Adrenal gland (tissue), 12 donors: ENCODE measurements around the gene S100A10. TPM values are rescaled to one million over a fixed set of nuclear protein-coding genes. Genes with fewer than 3 reads are reported as not detected.

Experiments used
- DNase-seq, 7 donors: peaks; one replicate each; pipeline ENCODE4 v3.0.0-alpha.2; 2019 to 2020
- H3K27ac ChIP-seq, 5 donors: fragments of 200-600 bp; sonication (generic) in 4 of 5; 1 replicate in 3 of 5; 2 replicates in 2 of 5; pipeline versions ENCODE4 v1.5.1 to v1.8.0; 2016 to 2020; ENCODE audit warnings: mild to moderate bottlenecking in 1 of 5
- H3K27me3 ChIP-seq: fragments of 200-600 bp; 2 replicates; pipeline ENCODE4 v1.8.0; 2021
- H3K36me3 ChIP-seq, 2 donors: fragments of 200-600 bp; replicated peaks in 1 of 2; 1 replicate in 1 of 2; 2 replicates in 1 of 2; pipeline versions ENCODE4 v1.5.1 to v1.8.0; 2018 to 2022
- H3K4me1 ChIP-seq, 2 donors: fragments of 200-600 bp; replicated peaks in 1 of 2; 1 replicate in 1 of 2; 2 replicates in 1 of 2; pipeline versions ENCODE4 v1.5.1 to v1.8.0; 2018 to 2021
- H3K4me3 ChIP-seq, 4 donors: fragments of 200-600 bp; sonication (generic) in 3 of 4; one replicate each; pipeline ENCODE4 v1.5.1; 2016 to 2018
- H3K9me3 ChIP-seq, 3 donors: fragments of 200-600 bp; sonication (generic) in 1 of 3; replicated peaks in 1 of 3; 1 replicate in 2 of 3; 2 replicates in 1 of 3; pipeline versions ENCODE4 v1.5.1 to v1.8.0; 2016 to 2021
- CTCF ChIP-seq, 6 experiments: fragments of 450-650 bp in 4 of 6; fragments of 200-600 bp in 2 of 6; sonication (generic) in 1 of 6; IDR thresholded peaks; 1 replicate in 5 of 6; 2 replicates in 1 of 6; pipeline versions ENCODE4 v1.5.1 to v1.8.0; 2016 to 2021; ENCODE audit warnings: antibody characterized with exemption in 6 of 6, mild to moderate bottlenecking in 2 of 6, moderate library complexity in 1 of 6
- POLR2A ChIP-seq, 2 donors: fragments of 450-650 bp; IDR thresholded peaks; one replicate each; pipeline ENCODE4 v1.6.1; 2017; ENCODE audit warnings: antibody characterized with exemption in 2 of 2, mild to moderate bottlenecking in 2 of 2, moderate library complexity in 1 of 2
- WGBS, 4 donors: extraction: QIAGEN DNeasy Blood & Tissue Kit in 2 of 4; methylation state at CpG; one replicate each; pipeline versions ENCODE4 v1.1.5 to v1.1.7; 2013 to 2017; 5-methylcytosine and 5-hydroxymethylcytosine counted together
- intact Hi-C, 2 donors: fragments of 100-400 bp; cut with DNase I; formaldehyde crosslinking; loops; one replicate each; pipeline versions ENCODE4 v1.14.1 to v1.15.0; 2022 to 2023
- polyA plus RNA-seq, 3 donors: library from polyadenylated mRNA; stranded (reverse); fragments of 200-250 nt in 2 of 3; fragments of 350-450 nt in 1 of 3; fragmentation: Illumina TruSeq in 1 of 3; extraction: RNeasy Lipid Tissue Mini Kit (QIAGEN cat#74804) in 1 of 3; gene quantifications; one replicate each; pipeline ENCODE4 v1.2.3, GENCODE V29; 2013 to 2014
- total RNA-seq, 9 donors: library from RNA; depleted of rRNA in 4 of 9; stranded (reverse); fragments of >200 nt in 4 of 9; fragments of 120-200 nt in 1 of 9; fragmentation: NEBNext Ultra II Directional in 1 of 9; extraction: Animal tissue kit (Norgen Biotek cat#: 25700) in 1 of 9; gene quantifications; one replicate each; pipeline versions ENCODE4 v1.1.0 to v1.2.4, GENCODE V29; 2013 to 2023
- donor health status: healthy with polysubstance abuse.
- donor health status: Bipolar disorder and iron deficiency.
- donor health status: DM: yes; HTN: yes; CAD: no.
- donor health status: DM: no; HTN: no; CAD: no.
- donor health status: DM: no; HTN: no; CAD: no.
- donor health status: DM: yes; HTN: yes; CAD: no.

Gene S100A10
- total and polyA plus RNA-seq, 12 donors, result 24.9 to 860 (median 366) TPM

DNA sequence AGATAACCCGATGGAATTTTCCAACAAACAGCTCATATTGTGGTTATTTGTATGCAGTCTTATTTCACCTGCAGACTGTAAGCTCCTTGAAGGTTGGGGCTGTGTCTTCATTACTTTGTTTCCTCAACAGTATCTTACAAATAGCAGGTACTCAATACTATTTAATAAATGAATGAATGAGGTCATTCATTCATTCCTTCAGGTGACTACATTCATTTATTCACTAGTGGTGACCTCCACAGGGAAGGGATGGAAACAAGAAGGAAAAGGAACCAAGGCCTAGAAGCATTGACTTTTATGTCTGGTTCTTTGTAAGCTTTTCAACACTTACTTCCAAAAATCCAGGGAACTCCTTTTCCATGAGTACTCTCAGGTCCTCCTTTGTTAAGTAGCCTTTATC, 7.9 kb downstream of the S100A10 start:
- no peak overlapping the region for H3K27ac ChIP-seq
- H3K27me3 ChIP-seq, result no peaks in the 10 kb centered on the region
- TF ChIP-seq CTCF (IDR thresholded peaks at IDR 0.05) (no peak), POLR2A (IDR thresholded peaks at IDR 0.05) (no peak)
- peaks cover 0 to 32% of the 10 kb centered on the region in 2 donors for H3K36me3 ChIP-seq
- intact Hi-C loops, result no loop called here
- H3K9me3 ChIP-seq, result no peaks in the 10 kb centered on the region
- H3K4me1 ChIP-seq, result peaks cover 35 to 51% of the 10 kb centered on the region in 2 donors
- WGBS, 4 donors, result 91 to 98% (median 94%) methylated on average over 1 of the region's 1 CpG
- DNase-seq, result no peak
- H3K4me3 ChIP-seq, result no peak overlapping the region

DNA sequence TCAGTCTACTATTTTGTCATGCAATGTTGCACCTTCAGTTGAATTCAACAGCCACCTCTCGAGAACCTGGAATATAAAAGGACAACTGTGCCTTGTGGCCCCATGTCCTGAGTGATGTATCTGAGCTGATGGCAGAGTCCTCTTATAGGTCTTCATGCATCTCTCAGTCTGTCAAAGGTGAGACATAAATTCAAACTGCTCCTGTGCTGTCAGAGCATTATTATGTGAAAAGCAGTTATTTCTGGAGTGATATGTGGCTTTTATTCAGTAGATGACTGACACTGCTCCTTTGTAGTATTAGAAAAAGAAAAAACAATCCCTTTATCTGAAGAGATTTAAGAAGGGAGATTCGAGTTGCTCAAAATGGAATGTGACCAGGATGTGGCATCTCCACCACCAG, 8.4 kb downstream of the S100A10 start:
- 86 to 93% (median 91%) methylated on average over 2 of the region's 2 CpGs for WGBS, 4 donors
- TF ChIP-seq POLR2A (IDR thresholded peaks at IDR 0.05), result no peak
- TF ChIP-seq CTCF (IDR thresholded peaks at IDR 0.05), result no peak
- no peak for DNase-seq
- Histone ChIP-seq H3K27ac (no peak overlapping the region), H3K27me3 (no peaks in the 10 kb centered on the region), H3K36me3 (peaks cover 0 to 32% of the 10 kb centered on the region in 2 donors), H3K9me3 (no peaks in the 10 kb centered on the region), H3K4me3 (no peak overlapping the region), H3K4me1 (peaks cover 37 to 49% of the 10 kb centered on the region in 2 donors)
- intact Hi-C loops, result no loop called here

- WGBS, 4 donors, result 64 to 100% (median 73%) methylated on average over 1 of the region's 1 CpG
- no peak overlapping the region for H3K27ac ChIP-seq
- peaks cover 0 to 32% of the 10 kb centered on the region in 2 donors for H3K36me3 ChIP-seq
These were observed 9.2 kb downstream of the S100A10 start for GRCh38 chr1:151984313-151984956.

More at GRCh38 chr1:151984313-151984956, 9.2 kb downstream of the S100A10 start:
- TF ChIP-seq POLR2A (IDR thresholded peaks at IDR 0.05) (no peak), CTCF (IDR thresholded peaks at IDR 0.05) (no peak)
- Histone ChIP-seq H3K4me3 (no peak overlapping the region), H3K9me3 (no peaks in the 10 kb centered on the region), H3K27me3 (no peaks in the 10 kb centered on the region), H3K4me1 (peaks cover 32 to 49% of the 10 kb centered on the region in 2 donors)
- DNase-seq, result no peak
- intact Hi-C loops, result no loop called here
